LHCN-M2 (cell line): Measurements from ENCODE around the gene ZMPSTE24. TPM values are rescaled to one million over a fixed set of nuclear protein-coding genes. Genes with fewer than 3 reads are reported as not detected.

Experiments used
- DNase-seq: peaks from one replicate; pipeline ENCODE4 v3.0.0-alpha.2; 2012; ENCODE audit warnings: low read depth
- total RNA-seq: library from RNA; depleted of rRNA; stranded (reverse); fragments of >200 nt; gene quantifications from 2 replicates; pipeline ENCODE4 v1.2.3, GENCODE V29; 2014

The ZMPSTE24 gene
- total RNA-seq, 1 experiment from 2014 or later: 56.5 TPM

DNA sequence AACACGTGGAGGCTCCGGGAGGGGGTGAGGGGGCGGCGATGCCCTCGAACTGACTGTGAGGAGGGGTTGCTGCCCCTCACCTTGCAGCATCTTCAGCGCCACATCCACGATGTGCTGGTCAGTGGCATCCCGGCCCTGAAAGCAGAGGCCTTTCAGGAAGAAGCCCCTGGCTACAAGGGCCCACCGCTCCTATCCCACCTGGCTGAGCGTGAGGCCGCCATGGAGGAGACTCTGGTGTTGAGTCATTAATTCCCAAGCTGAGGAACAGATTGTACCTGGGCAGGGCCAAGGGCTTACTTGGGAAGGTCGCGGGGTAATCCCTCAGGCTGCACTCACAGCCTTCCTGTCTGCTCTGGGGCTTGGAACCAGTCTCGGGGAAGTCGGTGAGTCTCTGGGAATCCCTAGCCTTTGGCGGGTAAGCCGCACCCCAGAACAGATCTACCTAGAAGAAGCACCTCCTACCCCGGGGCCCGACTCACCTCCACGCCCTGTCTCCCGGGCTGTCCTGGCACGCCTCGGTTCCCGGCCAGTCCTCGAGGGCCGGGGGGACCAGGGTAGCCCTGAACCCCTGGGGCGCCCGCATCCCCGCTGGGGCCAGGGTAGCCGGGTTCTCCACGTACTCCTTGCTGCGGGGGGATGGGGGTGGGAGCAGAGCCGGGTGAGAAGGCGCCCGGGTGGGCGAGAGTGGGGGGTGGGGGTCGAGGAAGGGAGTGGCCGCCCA, 45.2 kb downstream of the ZMPSTE24 start:
- DNase-seq: no peak

DNA sequence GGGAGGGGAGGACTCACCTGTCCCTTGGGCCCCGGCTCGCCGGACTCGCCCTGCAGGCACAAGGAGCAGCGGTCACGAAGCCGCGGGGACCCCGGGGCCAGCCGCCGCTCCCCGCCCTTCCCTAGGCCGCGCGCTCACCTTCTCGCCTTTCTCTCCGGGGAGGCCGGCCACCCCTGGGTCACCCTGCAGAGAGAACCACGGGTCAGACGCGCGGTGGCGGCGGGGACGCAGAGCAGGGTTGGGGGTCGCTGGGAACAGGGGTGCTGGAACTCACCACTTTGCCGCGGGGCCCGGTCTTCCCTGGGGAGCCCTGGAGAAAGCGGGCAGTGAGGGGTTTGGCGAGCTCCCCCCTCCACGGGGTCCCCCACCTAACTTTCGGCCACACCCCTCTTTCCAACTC, 45.8 kb downstream of the ZMPSTE24 start:
- DNase-seq: no peak

DNA sequence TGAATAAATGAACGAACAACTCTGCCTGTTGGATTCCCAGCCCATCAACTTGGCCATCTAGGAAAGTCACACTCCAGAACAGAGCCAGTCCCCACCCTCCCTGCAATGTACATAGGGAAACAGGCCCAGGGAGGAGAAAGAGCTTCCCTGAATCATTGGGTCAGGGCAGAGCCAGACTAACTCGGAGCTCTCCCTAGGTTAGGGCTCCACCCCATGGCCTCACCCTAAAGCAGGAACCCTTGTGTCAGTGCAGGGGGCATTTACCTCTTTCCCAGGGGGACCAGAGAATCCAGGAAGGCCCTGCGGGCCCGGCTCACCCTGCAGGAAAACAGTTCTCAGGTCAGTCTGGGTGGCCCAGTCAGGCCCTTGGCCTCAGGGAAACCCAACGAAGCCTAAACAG, 47.4 kb downstream of the ZMPSTE24 start:
- no peak for DNase-seq

DNA sequence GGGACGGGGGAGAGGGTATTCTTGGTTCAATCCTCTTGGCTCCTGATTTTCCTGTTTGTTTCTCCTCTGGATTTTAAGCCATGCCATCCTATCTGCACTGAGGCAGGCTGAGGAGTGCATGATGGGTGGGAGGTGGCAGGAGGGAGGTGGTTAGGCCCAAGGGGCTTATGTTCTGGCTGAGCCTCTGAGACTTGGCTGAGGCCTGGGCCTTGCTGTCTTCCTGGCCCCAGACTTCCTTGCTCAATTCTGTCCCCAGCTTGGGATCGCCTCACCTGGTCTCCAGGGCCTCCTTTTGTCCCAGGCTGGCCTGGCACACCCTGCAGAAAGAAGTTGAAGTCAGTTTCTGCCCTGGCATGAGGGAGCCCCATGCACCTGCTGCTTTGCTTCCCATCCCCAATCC, 47.8 kb downstream of the ZMPSTE24 start:
- no peak for DNase-seq

DNA sequence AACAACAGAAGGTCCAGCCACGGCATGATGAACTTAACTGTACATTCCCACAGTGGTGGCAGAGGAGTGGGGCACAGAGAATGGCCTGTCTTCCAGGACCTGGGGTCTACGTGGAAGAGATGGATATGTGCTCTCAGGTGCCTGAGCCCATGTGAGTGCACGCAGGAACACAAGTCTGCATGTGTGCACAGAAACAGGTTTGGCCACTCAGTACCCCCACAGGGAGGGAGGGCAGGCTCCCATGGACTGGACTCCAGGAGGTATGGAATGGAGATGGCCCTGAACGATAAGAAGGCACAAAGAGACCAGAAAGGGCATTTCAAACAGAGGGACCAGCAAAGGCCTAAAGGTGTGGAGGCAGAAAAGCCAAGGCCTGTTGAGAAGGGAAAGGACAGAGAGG, 48.3 kb downstream of the ZMPSTE24 start:
- no peak for DNase-seq

DNA sequence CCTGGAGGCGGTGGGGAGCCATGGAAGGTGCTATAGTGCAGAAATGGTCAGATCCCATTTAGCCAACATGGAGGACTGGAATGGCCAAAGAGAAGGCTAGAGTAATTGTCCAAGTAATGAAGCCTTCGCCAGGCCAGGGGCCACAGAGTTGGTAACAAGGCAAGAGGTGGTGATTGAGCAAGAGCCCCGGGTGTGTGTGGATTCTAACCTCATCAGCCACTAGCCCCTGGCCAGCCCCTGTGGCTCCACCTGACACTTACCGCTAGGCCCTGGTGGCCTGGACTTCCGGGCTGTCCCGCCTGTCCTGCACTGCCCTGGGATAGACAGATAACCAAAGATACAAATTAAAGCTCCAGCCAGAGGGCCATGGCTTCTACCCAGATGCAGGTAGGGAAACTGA, 49.1 kb downstream of the ZMPSTE24 start:
- no peak for DNase-seq

DNA sequence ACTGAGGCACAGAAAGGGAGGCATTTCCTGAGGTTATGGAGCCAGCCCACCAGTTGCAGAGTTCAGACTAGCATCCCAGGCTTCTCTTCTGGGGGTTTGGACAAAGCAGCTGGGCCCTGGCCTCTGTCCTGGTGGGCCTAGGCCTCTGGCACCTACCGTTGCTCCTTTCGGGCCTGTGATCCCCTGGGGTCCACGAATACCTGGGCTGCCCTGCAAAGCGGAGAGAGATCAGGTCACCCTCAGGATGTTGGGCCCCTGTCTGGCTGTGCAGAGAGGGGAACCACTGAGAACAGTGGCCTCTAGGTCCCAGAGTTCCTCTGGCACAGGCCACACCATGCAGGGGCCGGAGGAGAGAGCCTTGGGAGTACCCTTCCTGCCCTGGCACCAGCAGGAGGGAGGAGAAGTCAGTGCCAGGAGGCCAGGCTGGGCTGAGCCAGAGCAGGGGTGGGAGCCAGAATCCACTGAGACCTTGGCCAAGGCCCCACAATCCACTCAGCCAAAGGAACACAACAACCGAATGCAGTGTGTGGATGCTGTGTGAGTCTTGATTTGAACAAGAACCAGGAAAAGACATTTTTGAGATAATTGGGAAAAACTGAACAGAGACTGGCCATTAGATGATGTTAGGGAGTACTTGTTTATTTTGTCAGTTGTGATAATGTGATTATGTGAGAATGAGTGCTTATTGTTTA, 50.1 kb downstream of the ZMPSTE24 start:
- DNase-seq: no peak

DNA sequence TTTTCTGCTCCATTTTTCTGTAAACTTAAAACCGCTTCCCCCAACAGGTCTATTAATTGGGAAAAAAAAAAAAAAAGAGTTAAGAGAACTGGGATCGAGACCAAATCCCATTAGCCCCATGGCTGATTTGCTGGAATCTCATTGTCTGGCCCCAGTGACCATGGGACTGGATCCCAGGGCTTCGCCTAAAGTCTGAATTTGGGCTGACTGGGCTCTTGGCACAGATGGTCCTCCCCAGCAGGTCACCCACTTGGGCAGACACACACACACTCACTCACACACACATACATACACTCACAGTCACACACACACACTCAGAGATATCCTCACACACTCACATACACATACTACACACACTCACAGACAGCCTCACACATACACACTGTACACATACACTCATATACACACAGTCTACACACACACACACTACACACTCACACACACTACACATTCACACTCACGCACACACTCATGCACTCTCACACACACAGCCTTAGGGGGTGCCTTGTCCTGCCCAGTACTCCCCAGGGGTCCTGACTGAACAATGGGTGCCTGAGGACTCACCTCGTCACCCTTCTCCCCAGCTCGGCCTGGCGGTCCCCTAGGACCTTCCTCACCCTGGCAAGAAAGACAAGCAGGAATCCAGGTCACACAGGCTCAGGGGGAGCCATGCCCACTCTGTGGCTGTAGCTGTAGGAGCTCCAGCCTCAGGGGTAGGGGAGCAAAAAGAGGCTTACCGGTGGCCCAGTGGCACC, 51.5 kb downstream of the ZMPSTE24 start:
- no peak for DNase-seq

DNA sequence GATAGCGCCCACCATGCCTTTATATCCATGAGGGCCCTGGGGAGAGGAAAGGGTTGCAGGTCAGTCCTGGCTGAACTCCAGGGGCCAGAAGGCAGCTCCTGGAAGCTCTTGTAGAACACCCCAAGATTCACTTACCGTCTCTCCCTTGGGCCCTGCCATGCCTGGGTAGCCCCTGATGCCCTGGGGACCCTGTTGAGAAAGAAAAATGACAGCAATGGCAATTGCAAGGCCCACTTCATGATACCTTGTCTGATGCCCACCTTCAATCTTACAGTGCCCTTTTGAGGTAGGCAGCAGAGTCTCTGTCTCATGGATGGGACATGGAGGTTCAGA, 52.1 kb downstream of the ZMPSTE24 start:
- no peak for DNase-seq

DNA sequence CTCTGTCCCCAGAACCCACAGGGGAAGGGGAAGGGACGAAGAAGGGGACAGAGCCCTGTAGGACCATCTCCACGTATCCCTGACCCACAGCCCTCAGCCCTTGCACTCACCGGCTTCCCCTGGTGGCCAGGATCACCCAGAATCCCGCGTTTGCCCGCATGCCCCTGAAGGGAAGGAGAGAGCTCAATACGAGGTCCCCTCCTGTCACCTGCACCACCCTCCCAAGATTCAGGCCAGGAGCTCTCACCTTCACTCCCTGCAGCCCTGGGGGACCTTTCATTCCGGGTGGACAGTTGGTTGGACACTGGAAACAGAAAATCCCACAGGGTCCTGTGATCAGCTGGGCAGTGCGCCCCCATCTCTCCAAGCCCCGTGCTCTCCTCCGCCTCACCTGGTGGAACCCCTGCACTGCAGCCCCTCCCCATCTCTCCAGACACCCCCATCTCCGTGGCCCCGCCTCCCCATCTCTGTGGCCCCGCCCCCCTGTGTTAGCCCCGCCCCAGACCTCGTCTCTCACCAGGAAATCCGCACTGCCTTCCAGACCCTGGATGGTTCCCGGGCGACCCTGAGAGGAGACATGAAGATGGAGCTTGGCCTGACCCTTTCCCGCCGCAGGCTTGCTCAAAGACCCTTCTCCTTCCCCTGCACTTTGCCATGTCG, 53.1 kb downstream of the ZMPSTE24 start:
- no peak for DNase-seq

DNA sequence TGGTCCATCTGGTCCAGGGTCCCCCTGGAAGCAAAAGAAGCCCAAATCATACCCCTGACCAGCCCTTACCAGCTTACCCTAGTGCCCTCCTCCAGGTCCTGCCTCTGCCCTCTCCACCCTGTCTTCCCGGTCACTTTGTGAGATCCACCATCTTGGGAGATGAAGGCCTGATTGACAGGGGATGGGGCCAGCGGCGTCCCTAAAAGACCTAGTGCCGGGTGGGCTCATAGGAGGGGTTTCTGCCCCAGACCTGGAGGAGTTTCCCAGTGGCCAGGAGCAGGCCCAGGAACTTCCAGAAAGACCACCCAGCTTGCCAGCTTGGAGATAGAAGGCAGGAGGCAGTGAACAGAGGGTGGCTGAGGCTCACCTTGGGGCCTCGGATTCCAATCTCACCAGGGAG, 53.7 kb downstream of the ZMPSTE24 start:
- DNase-seq: no peak

DNA sequence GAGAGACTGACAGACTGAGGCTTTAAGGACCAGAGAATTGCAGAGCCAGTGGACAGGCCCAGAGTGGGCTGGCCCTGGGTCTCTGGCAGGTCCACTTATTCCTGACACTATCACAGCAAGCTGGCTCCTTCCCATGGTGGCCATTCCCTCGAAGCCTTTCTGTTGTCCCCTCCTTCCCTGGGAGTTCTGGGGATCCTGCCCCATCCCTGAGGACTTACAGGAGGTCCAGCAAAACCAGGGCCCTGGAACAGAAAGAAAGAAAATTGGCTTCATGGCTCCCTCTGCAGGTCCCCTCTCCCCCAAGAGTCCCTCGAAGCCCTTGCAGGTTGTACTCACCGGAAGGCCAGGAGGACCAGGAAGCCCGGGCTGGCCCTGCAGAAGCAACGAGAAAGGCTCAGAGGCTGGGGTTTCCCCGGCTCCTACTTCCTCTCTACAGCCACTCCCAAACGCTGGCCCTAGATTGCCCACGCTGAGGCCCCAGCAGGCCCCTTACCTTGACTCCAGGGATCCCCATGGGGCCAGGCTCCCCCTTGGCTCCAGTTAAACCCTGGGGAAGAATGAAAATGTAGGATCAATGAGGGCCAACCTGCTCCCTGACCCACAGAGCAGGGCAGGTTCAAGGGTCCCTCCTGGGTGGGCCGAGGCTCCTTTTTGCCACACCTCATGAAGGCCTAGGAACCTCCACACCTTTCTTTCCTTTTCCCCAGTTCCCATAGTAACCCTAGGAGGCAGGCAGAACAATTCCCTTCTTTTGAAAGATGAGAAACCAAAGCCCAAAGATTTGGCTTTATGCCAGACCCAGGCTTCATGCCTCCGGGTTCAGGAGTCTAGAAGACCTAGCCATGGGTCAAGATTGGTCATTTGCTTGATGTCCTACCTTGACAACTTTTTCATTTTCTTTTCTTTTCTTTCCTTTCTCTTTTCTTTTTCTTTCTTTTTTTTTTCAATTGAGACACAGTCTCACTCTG, 54.5 kb downstream of the ZMPSTE24 start:
- DNase-seq: peak; percentile 37

DNA sequence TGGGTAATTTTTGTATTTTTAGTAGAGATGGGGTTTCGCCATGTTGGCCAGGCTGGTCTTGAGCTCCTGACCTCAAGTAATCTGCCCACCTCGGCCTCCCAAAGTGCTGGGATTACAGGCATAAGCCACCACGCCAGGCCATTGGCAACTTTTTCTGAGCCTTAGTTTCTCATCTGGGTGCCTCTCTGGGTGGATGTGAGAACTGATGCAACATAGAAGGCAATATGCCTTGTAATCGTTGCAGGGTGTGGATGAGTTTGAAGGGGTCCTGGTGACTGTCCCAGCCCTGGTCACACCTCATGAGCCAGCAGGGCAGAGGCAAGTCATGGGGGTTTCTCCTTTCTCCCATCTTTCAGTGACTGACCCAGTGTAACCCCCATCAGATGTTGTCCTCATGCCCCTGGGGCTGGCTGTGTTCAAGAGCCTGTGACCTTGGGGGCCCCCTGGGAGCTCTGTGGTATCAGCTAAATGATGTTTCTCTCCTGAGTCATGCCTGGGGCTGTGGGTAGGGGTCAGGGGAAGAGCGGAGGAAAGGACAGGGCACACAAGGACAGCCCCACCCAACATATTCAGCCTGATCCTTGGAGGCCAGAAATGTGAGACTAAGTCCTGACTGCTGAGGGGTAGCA, 55.4 kb downstream of the ZMPSTE24 start:
- peak; percentile 80 for DNase-seq

DNA sequence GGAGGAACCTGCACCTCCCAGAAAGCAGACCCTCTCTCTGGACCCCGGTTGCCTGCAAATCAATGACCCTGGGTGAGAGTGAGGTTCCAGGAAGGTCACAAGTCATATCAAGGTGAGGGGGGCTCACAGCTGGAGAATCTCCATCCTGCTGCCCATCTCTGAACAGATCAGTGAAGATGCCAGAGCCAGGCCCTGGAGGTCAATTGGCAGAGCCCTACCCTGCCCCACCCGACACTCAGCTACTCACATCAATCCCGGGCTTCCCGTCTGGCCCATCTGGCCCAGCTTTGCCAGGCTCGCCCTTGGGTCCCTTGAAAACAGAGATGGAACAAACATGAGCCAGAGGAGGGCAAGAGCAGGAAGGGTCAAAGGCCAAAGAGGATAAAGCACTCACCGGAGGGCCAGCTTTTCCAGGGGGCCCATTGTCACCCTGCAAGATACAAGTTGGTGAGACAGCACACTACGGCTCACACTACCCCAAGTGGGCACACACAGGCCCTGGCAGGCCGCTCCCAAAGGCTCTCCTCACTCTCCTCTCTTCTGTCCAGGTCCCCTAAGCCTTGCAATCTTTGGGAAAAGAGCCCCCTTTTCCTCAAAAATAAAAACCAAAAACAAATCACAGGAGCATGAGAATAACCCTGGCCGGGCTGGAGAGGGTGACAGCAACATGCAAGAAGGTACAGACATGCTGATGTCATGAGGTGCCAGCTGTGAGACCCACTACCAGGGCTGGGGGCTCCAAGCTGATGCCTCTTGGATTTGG, 56.1 kb downstream of the ZMPSTE24 start:
- DNase-seq: no peak

DNA sequence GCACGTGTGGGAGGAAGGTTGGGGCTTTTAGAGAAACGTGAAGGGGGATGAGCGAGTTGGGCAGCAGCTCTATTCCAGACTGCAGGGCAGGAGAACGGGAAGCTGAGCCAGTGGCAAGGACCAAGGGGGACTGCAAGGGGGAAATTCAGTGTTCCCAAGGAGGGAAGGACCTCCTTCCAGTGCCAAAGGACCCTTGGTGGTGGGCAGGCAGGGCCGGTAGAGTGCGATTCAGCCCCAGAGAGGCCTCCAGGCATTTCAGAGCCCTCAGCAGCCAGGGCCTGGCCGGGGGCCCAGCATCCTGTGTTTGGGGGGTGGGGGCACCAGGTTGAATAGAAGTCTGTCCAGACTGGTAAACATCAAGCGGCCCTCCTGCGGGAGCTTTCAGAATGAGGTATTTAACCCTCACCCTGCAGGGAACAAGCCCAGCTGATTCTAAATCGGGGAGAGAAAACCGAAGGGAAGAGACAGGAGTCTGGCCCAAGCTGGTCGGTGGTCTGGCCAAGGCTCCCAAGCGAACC, 56.7 kb downstream of the ZMPSTE24 start:
- no peak for DNase-seq

DNA sequence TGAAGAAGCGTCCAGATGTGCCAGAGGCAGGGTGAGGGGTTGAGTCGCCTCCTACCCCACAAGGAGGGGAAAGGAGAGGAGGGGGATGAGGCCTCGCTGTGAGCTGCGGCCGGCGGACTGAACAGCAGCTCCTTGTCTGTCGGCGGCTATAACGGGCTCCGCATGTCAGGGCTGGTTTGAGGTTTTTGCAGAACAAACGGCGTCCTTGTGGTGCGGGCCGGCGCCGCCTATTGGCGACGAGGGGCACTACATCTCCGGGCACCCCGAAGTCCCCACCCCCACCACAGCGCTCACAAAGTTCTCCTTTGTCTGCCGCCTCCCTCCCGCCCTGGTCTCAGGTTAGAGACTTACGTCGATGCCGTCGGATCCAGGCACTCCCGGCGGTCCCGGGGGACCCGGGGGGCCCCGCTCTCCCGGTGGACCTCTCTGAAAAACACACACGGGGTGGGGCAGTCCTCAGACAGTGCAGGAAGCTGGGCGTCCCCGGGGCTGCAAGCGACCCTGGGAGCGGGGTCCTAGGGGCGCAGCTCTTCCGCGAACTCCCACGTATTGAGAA, 57.3 kb downstream of the ZMPSTE24 start:
- DNase-seq: peak; percentile 32

DNA sequence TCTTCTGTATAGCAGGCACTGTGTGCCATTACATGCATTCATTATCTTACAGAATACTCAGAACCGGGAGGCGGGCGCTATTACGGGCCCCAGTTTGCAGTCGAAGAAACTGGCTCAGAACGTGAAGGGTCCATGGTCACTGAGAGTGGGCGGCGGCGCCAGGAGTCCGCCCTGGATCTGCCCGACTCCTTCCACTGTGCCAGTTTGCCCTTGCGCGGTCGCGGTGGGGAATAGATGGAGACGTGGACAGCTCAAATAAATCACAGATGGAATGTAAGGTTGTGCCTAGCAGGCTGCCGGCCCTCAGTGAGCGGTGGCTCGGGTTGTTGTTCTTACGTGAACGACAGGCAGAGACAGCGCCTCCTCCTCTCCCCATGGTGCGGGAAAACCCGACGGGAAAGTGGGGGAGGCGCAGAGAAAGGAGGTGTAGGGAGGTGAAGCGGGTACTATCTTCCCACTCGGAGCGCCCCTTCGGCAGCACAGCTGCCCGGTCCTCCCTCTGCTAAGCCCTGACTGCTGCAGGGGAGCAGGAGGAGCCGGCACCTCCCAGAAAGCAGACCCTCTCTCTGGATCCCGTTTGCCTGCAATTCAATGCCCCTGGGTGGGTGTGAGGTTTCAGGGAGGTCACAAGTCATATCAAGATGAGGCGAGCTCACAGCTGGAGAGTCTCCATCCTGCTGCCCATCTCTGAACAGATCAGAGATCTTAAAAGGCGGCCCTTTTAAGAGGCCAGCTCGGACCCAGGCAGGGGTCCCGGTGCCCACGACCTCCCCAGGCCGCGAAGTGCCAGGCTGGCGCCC, 58.0 kb downstream of the ZMPSTE24 start:
- no peak for DNase-seq
